ENCODE results near the gene DGCR2. TPM values are rescaled to one million over a fixed set of nuclear protein-coding genes. Genes with fewer than 3 reads are reported as not detected.

DGCR2 gene
- total RNA-seq, 1 donor from 2014 or later, result 64.4 TPM

DNA sequence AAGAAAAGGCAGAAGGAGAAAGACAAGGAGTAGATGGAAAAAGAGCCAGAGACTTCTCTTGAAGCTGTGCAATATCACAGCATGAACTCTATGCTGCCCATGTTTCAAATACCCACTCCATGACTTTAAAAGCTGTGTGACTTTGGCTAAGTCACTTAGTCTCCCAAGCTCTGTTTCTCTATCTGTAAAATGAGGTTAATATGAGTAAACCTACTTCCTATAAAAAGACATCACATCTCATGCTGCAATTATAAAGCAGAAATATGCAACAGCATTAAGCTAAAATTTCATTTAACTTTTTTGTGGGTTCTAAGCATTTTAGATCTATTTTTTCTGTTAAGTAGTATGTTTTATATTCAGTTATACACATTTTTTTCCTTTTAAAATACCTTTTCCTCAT lies 11.6 kb downstream of the DGCR2 start:
- Mint-ChIP-seq H3K9me3 (ENCODE audit: unreplicated experiment) (no peaks in the 10 kb centered on the region), H3K27me3 (ENCODE audit: unreplicated experiment) (no peaks in the 10 kb centered on the region), H3K4me3 (ENCODE audit: unreplicated experiment) (no peak overlapping the region), H3K4me1 (ENCODE audit: unreplicated experiment) (peaks cover 24% of the 10 kb centered on the region), H3K36me3 (ENCODE audit: unreplicated experiment) (no peaks in the 10 kb centered on the region), H3K27ac (ENCODE audit: unreplicated experiment) (no peak overlapping the region)
- no peak for DNase-seq (ENCODE audit: extremely low spot score, unreplicated experiment)
- no peak for TF ChIP-seq CTCF (IDR thresholded peaks at IDR 0.05)

DNA sequence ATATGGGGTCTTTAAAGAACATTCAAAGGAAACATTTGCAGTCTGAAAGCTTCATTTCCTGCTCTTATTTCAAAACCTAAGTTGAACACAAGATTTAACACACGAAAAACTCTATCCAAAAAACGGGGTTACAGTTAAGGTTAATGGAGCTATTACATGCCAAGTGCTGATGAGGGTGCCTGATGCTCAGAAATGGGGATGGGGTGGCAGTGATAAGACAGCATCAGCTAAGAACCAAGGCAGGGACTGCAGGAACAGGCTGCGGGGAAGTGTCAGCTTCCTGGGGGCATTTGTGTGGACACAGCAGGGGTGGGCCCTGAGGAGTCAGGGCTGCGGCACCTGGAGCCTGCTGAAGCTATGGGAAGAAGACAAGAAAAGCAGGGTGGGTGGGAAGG lies 12.2 kb downstream of the DGCR2 start:
- no peak for DNase-seq (ENCODE audit: extremely low spot score, unreplicated experiment)
- no peaks in the 10 kb centered on the region for H3K9me3 Mint-ChIP-seq (ENCODE audit: unreplicated experiment)
- no peaks in the 10 kb centered on the region for H3K27me3 Mint-ChIP-seq (ENCODE audit: unreplicated experiment)
- H3K36me3 Mint-ChIP-seq (ENCODE audit: unreplicated experiment), result no peaks in the 10 kb centered on the region
- peak overlapping the region; percentile 46 for H3K27ac Mint-ChIP-seq (ENCODE audit: unreplicated experiment)
- H3K4me3 Mint-ChIP-seq (ENCODE audit: unreplicated experiment), result no peak overlapping the region
- peaks cover 24% of the 10 kb centered on the region for H3K4me1 Mint-ChIP-seq (ENCODE audit: unreplicated experiment)
- no peak for TF ChIP-seq CTCF (IDR thresholded peaks at IDR 0.05)

- Mint-ChIP-seq H3K4me1 (ENCODE audit: unreplicated experiment) (peaks cover 26% of the 10 kb centered on the region), H3K4me3 (ENCODE audit: unreplicated experiment) (no peak overlapping the region), H3K9me3 (ENCODE audit: unreplicated experiment) (no peaks in the 10 kb centered on the region), H3K27ac (ENCODE audit: unreplicated experiment) (peak overlapping the region; percentile 46), H3K27me3 (ENCODE audit: unreplicated experiment) (no peaks in the 10 kb centered on the region), H3K36me3 (ENCODE audit: unreplicated experiment) (no peaks in the 10 kb centered on the region)
- DNase-seq (ENCODE audit: extremely low spot score, unreplicated experiment), result no peak
- TF ChIP-seq CTCF (IDR thresholded peaks at IDR 0.05), result no peak
These were observed 12.8 kb downstream of the DGCR2 start for GRCh38 chr22:19109198-19110063.

- Mint-ChIP-seq H3K36me3 (ENCODE audit: unreplicated experiment) (no peaks in the 10 kb centered on the region), H3K27me3 (ENCODE audit: unreplicated experiment) (no peaks in the 10 kb centered on the region), H3K27ac (ENCODE audit: unreplicated experiment) (no peak overlapping the region), H3K9me3 (ENCODE audit: unreplicated experiment) (no peaks in the 10 kb centered on the region), H3K4me1 (ENCODE audit: unreplicated experiment) (peaks cover 33% of the 10 kb centered on the region), H3K4me3 (ENCODE audit: unreplicated experiment) (no peak overlapping the region)
- no peak for TF ChIP-seq CTCF (IDR thresholded peaks at IDR 0.05)
- DNase-seq (ENCODE audit: extremely low spot score, unreplicated experiment), result no peak
These were observed 13.4 kb downstream of the DGCR2 start for GRCh38 chr22:19108807-19109197.

DNA sequence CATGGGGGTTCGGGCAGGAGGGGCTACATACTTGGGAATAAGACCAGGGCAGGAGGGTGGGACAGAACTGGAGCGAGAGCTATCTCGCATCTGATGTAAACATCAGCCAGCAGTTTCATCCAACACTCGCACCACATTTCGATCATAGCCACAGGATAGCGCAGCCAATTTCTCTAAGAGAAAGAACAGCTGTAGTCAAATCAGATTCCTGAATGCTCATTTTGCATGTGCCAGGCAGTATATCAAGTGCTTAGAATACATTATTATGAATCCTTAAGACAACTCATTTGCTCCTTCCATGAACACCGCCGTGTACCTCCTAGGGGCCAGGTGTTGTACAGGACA lies 14.5 kb downstream of the DGCR2 start:
- Mint-ChIP-seq H3K4me3 (ENCODE audit: unreplicated experiment) (no peak overlapping the region), H3K9me3 (ENCODE audit: unreplicated experiment) (no peaks in the 10 kb centered on the region), H3K27ac (ENCODE audit: unreplicated experiment) (no peak overlapping the region), H3K4me1 (ENCODE audit: unreplicated experiment) (peaks cover 36% of the 10 kb centered on the region), H3K36me3 (ENCODE audit: unreplicated experiment) (no peaks in the 10 kb centered on the region), H3K27me3 (ENCODE audit: unreplicated experiment) (no peaks in the 10 kb centered on the region)
- TF ChIP-seq CTCF (IDR thresholded peaks at IDR 0.05), result no peak
- no peak for DNase-seq (ENCODE audit: extremely low spot score, unreplicated experiment)
